Esophagus squamous epithelium (tissue), 5 donors: ENCODE results near the gene KPNA2. TPM values are rescaled to one million over a fixed set of nuclear protein-coding genes. Genes with fewer than 3 reads are reported as not detected.

Experiments
- DNase-seq: peaks from one replicate; lab custom pipeline; 2025; lab: John Stamatoyannopoulos, UW
- H3K27ac ChIP-seq, 4 donors: fragments of 200-600 bp; sonication (generic); one replicate each; pipeline ENCODE4 v1.5.1; 2016 to 2019; ENCODE audit warnings: mild to moderate bottlenecking in 1 of 4
- H3K27me3 ChIP-seq, 4 donors: fragments of 200-600 bp; sonication (generic); 1 replicate in 3 of 4; 2 replicates in 1 of 4; pipeline versions ENCODE4 v1.5.1 to v1.6.0; 2017 to 2021; ENCODE audit warnings: antibody characterized with exemption in 1 of 4
- H3K36me3 ChIP-seq, 3 donors: fragments of 200-600 bp; sonication (generic); one replicate each; pipeline ENCODE4 v1.5.1; 2016 to 2019
- H3K4me1 ChIP-seq, 3 donors: fragments of 200-600 bp; sonication (generic); one replicate each; pipeline ENCODE4 v1.5.1; 2017 to 2019
- H3K4me3 ChIP-seq, 4 donors: fragments of 200-600 bp; sonication (generic); 1 replicate in 3 of 4; 2 replicates in 1 of 4; pipeline ENCODE4 v1.5.1; 2016 to 2019; ENCODE audit warnings: mild to moderate bottlenecking in 2 of 4, moderate library complexity in 1 of 4
- H3K9me3 ChIP-seq, 3 donors: fragments of 200-600 bp; sonication (generic); one replicate each; pipeline ENCODE4 v1.5.1; 2016 to 2019
- POLR2A ChIP-seq, 4 donors: fragments of 450-650 bp; IDR thresholded peaks; one replicate each; pipeline ENCODE4 v1.6.1; 2017; ENCODE audit warnings: antibody characterized with exemption in 4 of 4, mild to moderate bottlenecking in 4 of 4, moderate library complexity in 3 of 4
- WGBS, 2 donors: methylation state at CpG; one replicate each; pipeline ENCODE4 v1.1.5; 2018; 5-methylcytosine and 5-hydroxymethylcytosine counted together
- intact Hi-C: fragments of 100-400 bp; cut with DNase I; formaldehyde crosslinking; loops from one replicate; pipeline ENCODE4 v1.15.0; 2022
- total RNA-seq, 4 donors: library from RNA; depleted of rRNA; stranded (reverse); fragments of >200 nt; gene quantifications; one replicate each; pipeline ENCODE4 v1.1.0, GENCODE V29; 2016
- TF ChIP-seq, protein P1 (sequence below), 6 experiments: fragments of 450-650 bp in 4 of 6; fragments of 200-600 bp in 2 of 6; sonication (generic) in 2 of 6; IDR thresholded peaks; one replicate each; pipeline ENCODE4 v1.5.1; 2016 to 2019; ENCODE audit warnings: antibody characterized with exemption in 6 of 6, mild to moderate bottlenecking in 4 of 6, moderate library complexity in 4 of 6
- donor health status: DM: yes; HTN: yes; CAD: no.

The KPNA2 gene
- total RNA-seq, 4 donors from 2014 or later, result 35.5 to 97.8 (median 60.3) TPM

DNA sequence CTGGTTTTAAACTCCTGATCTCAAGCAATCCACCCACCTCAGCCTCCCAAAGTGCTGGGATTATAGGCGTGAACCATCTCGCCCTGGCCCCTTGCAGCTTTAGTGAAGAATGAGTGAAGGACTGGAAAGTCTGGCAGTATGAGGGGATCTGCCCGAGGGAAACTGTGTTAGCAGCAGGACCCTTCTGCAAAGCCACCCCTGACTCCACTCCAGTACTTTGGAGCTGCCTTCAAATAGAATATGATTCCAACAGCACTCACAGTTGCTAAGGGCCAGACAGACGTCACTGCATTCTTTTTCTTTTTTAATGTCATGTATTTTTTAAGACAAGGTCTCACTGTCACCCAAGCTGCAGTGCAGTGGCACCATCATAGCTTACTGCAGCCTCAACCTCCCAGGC is 52.3 kb downstream of the KPNA2 start:
- H3K27ac ChIP-seq, result no peak overlapping the region
- intact Hi-C loops, result no loop called here
- no peaks in the 10 kb centered on the region for H3K36me3 ChIP-seq
- no peaks in the 10 kb centered on the region for H3K9me3 ChIP-seq
- TF ChIP-seq POLR2A (IDR thresholded peaks at IDR 0.05), result no peak
- TF ChIP-seq, protein P1, sequence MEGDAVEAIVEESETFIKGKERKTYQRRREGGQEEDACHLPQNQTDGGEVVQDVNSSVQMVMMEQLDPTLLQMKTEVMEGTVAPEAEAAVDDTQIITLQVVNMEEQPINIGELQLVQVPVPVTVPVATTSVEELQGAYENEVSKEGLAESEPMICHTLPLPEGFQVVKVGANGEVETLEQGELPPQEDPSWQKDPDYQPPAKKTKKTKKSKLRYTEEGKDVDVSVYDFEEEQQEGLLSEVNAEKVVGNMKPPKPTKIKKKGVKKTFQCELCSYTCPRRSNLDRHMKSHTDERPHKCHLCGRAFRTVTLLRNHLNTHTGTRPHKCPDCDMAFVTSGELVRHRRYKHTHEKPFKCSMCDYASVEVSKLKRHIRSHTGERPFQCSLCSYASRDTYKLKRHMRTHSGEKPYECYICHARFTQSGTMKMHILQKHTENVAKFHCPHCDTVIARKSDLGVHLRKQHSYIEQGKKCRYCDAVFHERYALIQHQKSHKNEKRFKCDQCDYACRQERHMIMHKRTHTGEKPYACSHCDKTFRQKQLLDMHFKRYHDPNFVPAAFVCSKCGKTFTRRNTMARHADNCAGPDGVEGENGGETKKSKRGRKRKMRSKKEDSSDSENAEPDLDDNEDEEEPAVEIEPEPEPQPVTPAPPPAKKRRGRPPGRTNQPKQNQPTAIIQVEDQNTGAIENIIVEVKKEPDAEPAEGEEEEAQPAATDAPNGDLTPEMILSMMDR (IDR thresholded peaks at IDR 0.05), result no peak
- H3K4me3 ChIP-seq, result no peak overlapping the region
- H3K4me1 ChIP-seq, result peaks cover 3 to 26% (median 8%) of the 10 kb centered on the region in 3 donors
- no peak for DNase-seq
- WGBS, 2 donors, result 39 to 71% methylated on average over 2 to 4 of the region's 4 CpGs
- H3K27me3 ChIP-seq, result no peaks in the 10 kb centered on the region

DNA sequence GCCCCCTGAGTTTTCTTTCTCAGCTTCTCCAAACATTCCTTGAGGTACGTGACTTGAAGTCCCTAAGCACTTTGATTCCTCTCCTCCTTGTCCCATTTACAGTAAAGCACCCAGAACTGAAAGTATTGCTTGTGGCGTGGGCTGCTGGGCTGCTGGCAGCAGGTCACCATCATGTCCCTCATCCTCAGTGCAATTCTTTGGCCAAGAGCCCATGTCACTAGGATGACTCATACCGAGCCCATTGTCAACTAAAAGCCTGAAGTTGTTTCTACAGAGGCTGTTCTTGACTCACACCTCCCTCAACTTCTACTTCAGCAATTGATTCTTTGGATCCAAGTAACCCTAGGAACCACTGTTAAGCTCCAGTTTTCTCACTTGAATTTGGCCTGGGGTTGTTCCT is 54.3 kb downstream of the KPNA2 start:
- peaks cover 3 to 26% (median 8%) of the 10 kb centered on the region in 3 donors for H3K4me1 ChIP-seq
- TF ChIP-seq POLR2A (IDR thresholded peaks at IDR 0.05), result no peak
- TF ChIP-seq, protein P1 (IDR thresholded peaks at IDR 0.05), result no peak
- no peaks in the 10 kb centered on the region for H3K36me3 ChIP-seq
- no peak overlapping the region for H3K4me3 ChIP-seq
- no peak for DNase-seq
- intact Hi-C loops, result no loop called here
- no peak overlapping the region for H3K27ac ChIP-seq
- no peaks in the 10 kb centered on the region for H3K27me3 ChIP-seq
- no peaks in the 10 kb centered on the region for H3K9me3 ChIP-seq
- WGBS, 2 donors, result 4 to 25% methylated on average over 2 to 3 of the region's 3 CpGs

DNA sequence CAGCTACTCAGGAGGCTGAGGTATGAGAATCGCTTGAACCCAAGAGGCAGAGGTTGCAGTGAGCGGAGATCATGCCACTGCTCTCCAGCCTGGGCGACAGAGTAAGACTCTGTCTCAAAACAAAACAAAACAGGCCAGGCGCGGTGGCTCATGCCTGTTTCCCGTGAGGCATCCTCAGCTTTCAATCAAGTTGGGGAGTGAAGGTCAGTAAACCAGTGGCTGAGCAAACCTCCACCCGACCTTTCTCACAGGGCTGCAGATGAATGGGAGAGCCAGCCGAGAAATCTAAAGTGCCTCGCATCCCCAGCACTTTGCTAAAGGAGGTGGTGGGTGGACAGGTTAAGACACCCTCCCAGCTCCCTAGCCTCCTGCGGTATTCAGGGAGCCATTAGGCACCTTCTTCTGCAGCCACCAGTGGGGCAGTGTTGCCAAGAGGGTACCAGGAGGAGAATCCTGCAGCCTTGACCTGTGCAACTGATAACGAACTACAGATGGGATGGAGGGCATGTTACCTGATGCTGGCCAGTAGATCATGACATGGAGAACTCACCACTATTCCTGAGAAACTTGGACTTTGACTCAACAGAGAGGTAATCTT is 59.0 kb downstream of the KPNA2 start:
- no peaks in the 10 kb centered on the region for H3K36me3 ChIP-seq
- 79 to 80% methylated on average over 9 to 11 of the region's 11 CpGs for WGBS, 2 donors
- no peaks in the 10 kb centered on the region for H3K9me3 ChIP-seq
- H3K4me3 ChIP-seq, result no peak overlapping the region
- TF ChIP-seq, protein P1 (IDR thresholded peaks at IDR 0.05), result no peak
- no peak for TF ChIP-seq POLR2A (IDR thresholded peaks at IDR 0.05)
- no peak overlapping the region for H3K27ac ChIP-seq
- intact Hi-C loops, result no loop called here
- DNase-seq, result no peak
- no peaks in the 10 kb centered on the region for H3K27me3 ChIP-seq
- H3K4me1 ChIP-seq, result peaks cover 0 to 9% (median 0%) of the 10 kb centered on the region in 3 donors

DNA sequence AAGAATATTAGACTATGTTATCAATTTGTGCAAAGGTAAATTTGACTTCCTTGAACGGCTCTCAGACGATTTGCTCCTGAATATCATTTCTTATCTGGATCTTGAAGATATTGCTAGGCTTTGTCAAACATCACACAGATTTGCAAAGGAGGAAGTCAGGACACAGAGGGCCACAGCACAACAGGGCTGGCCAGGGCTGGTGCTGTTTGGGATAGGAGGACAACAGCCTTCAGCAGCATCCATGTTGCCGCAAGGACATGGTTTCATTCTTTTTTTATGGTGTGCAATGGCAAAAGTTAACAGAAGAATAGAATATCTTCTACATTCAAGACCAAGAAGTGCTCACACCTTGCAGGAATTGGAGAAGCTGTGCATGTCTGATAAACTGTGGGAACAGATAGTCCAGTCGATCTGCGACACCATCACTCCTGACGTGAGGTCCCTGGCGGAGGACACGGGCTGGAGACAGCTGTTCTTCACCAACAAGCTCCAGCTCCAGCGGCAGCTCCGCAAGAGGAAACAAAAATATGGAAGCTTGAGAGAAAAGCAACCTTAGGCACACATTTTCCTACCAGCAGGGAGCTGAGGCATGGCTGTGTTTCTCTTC is 59.8 kb downstream of the KPNA2 start:
- Histone ChIP-seq H3K27ac (no peak overlapping the region), H3K4me3 (no peak overlapping the region), H3K4me1 (peaks cover 0 to 3% (median 0%) of the 10 kb centered on the region in 3 donors), H3K9me3 (no peaks in the 10 kb centered on the region), H3K27me3 (no peaks in the 10 kb centered on the region), H3K36me3 (no peaks in the 10 kb centered on the region)
- 89 to 94% methylated on average over 10 of the region's 10 CpGs for WGBS, 2 donors
- intact Hi-C loops, result no loop called here
- DNase-seq, result no peak
- TF ChIP-seq, protein P1 (IDR thresholded peaks at IDR 0.05), result no peak
- TF ChIP-seq POLR2A (IDR thresholded peaks at IDR 0.05), result no peak

DNA sequence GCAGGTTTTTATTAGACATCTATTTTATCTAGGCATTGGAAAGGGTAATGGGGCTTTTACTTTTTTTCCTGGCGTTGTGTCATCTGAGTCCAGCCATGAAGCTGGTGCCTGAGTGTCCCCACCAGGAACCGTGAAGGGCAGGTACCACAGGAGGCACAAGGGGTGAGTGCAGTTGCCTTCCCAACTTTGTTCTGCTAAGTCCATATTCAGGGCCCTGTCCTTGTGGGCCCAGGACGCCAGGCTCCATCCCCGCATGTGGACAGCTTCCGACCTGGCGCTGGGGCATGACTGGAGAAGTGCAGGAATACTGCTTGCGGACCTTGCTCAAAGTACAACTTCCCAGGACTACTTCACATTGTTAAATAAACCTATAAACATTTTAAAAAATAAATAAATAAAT is 60.6 kb downstream of the KPNA2 start:
- H3K27ac ChIP-seq, result no peak overlapping the region
- H3K9me3 ChIP-seq, result no peaks in the 10 kb centered on the region
- 92 to 95% methylated on average over 7 of the region's 7 CpGs for WGBS, 2 donors
- H3K4me1 ChIP-seq, result peaks cover 0 to 6% (median 0%) of the 10 kb centered on the region in 3 donors
- DNase-seq, result no peak
- intact Hi-C loops, result no loop called here
- H3K27me3 ChIP-seq, result no peaks in the 10 kb centered on the region
- TF ChIP-seq, protein P1 (IDR thresholded peaks at IDR 0.05), result no peak
- no peak for TF ChIP-seq POLR2A (IDR thresholded peaks at IDR 0.05)
- no peaks in the 10 kb centered on the region for H3K36me3 ChIP-seq
- H3K4me3 ChIP-seq, result no peak overlapping the region
